Spleen (tissue), 11 donors: Measurements from ENCODE around the gene CHKA. TPM values are rescaled to one million over a fixed set of nuclear protein-coding genes. Genes with fewer than 3 reads are reported as not detected.

ENCODE experiments used
- DNase-seq: peaks from one replicate; pipeline ENCODE4 v3.0.0-alpha.2; 2020
- H3K27ac ChIP-seq, 8 donors: fragments of 200-600 bp; sonication (generic) in 7 of 8; 1 replicate in 4 of 8; 2 replicates in 4 of 8; pipeline versions ENCODE4 v1.5.0 to v1.8.0; 2016 to 2021; ENCODE audit warnings: inconsistent platforms in 4 of 8, mild to moderate bottlenecking in 4 of 8, moderate library complexity in 1 of 8
- H3K27me3 ChIP-seq, 7 donors: fragments of 200-600 bp; sonication (generic) in 6 of 7; replicated peaks in 1 of 7; 1 replicate in 4 of 7; 2 replicates in 3 of 7; pipeline versions ENCODE4 v1.5.0 to v1.8.0; 2016 to 2021; ENCODE audit warnings: inconsistent platforms in 3 of 7, mild to moderate bottlenecking in 1 of 7
- H3K36me3 ChIP-seq, 6 donors: fragments of 200-600 bp; sonication (generic) in 5 of 6; 1 replicate in 4 of 6; 2 replicates in 2 of 6; pipeline versions ENCODE4 v1.5.0 to v1.8.0; 2016 to 2021; ENCODE audit warnings: inconsistent platforms in 2 of 6
- H3K4me1 ChIP-seq, 6 donors: fragments of 200-600 bp; sonication (generic) in 5 of 6; 1 replicate in 3 of 6; 2 replicates in 3 of 6; pipeline versions ENCODE4 v1.5.0 to v1.8.0; 2016 to 2021; ENCODE audit warnings: inconsistent platforms in 3 of 6
- H3K4me3 ChIP-seq, 8 donors: fragments of 200-600 bp; sonication (generic) in 7 of 8; 1 replicate in 4 of 8; 2 replicates in 4 of 8; pipeline versions ENCODE4 v1.5.0 to v1.8.0; 2016 to 2021; ENCODE audit warnings: inconsistent platforms in 4 of 8, mild to moderate bottlenecking in 4 of 8, moderate library complexity in 2 of 8
- H3K9me3 ChIP-seq, 8 donors: fragments of 200-600 bp; sonication (generic) in 7 of 8; 1 replicate in 4 of 8; 2 replicates in 4 of 8; pipeline versions ENCODE4 v1.5.0 to v1.8.0; 2016 to 2021; ENCODE audit warnings: inconsistent platforms in 4 of 8
- POLR2A ChIP-seq, 3 donors: fragments of 450-650 bp; IDR thresholded peaks; one replicate each; pipeline ENCODE4 v1.5.1; 2017; ENCODE audit warnings: antibody characterized with exemption in 3 of 3, mild to moderate bottlenecking in 1 of 3
- POLR2AphosphoS5 ChIP-seq, 3 donors: sonication (generic); formaldehyde crosslinking; IDR thresholded peaks; one replicate each; pipeline ENCODE4 v1.5.1; 2017; ENCODE audit warnings: antibody characterized with exemption in 3 of 3
- WGBS, 5 donors: extraction: QIAGEN DNeasy Blood & Tissue Kit in 3 of 5; methylation state at CpG; one replicate each; pipeline versions ENCODE4 v1.1.5 to v1.1.7; 2013 to 2018; 5-methylcytosine and 5-hydroxymethylcytosine counted together
- intact Hi-C: fragments of 100-400 bp; cut with DNase I; formaldehyde crosslinking; loops from one replicate; pipeline ENCODE4 v1.15.0; 2023; ENCODE audit warnings: low total_unique reads
- polyA plus RNA-seq, 3 donors: library from polyadenylated mRNA; stranded (reverse); fragments of 200-250 nt; gene quantifications; one replicate each; pipeline ENCODE4 v1.2.1, GENCODE V29; 2013
- total RNA-seq, 7 donors: library from RNA; depleted of rRNA in 3 of 7; stranded (reverse); fragments of >200 nt in 3 of 7; fragmentation: NEBNext Ultra II Directional in 4 of 7; extraction: Animal tissue kit (Norgen Biotek cat#: 25700) in 4 of 7; gene quantifications; one replicate each; pipeline versions ENCODE4 v1.1.0 to v1.2.1, GENCODE V29; 2016 to 2021
- TF ChIP-seq, protein P1 (sequence below), 11 experiments: fragments of 200-600 bp in 7 of 11; fragments of 450-650 bp in 4 of 11; sonication (generic) in 4 of 11; IDR thresholded peaks in 8 of 11; conservative IDR thresholded peaks in 3 of 11; 1 replicate in 7 of 11; 2 replicates in 4 of 11; pipeline versions ENCODE4 v1.4.0 to v1.8.0; 2016 to 2021; ENCODE audit warnings: antibody characterized with exemption in 11 of 11, inconsistent platforms in 4 of 11, mild to moderate bottlenecking in 1 of 11
- donor health status: healthy with polysubstance abuse.
- donor health status: DM: no; HTN: no; CAD: no; lungs with moderate emphysema.
- donor health status: DM: no; HTN: no; CAD: no.
- donor health status: Bipolar disorder and iron deficiency.
- donor health status: healthy.
- donor health status: DM: no; HTN: no; CAD: no.
- donor health status: DM: yes; HTN: yes; CAD: no.

Gene CHKA
- total and polyA plus RNA-seq, 10 donors: 19.7 to 76.1 (median 33.4) TPM

- no peaks in the 10 kb centered on the region for H3K9me3 ChIP-seq
- H3K27ac ChIP-seq: peak overlapping the region in 3 of 8 donors; percentile 8 to 47 (median 9)
- WGBS, 5 donors: 63 to 83% (median 76%) methylated on average over 2 of the region's 2 CpGs
- TF ChIP-seq POLR2A (IDR thresholded peaks at IDR 0.05) (no peak), POLR2AphosphoS5 (IDR thresholded peaks at IDR 0.05) (no peak)
- TF ChIP-seq, protein P1, sequence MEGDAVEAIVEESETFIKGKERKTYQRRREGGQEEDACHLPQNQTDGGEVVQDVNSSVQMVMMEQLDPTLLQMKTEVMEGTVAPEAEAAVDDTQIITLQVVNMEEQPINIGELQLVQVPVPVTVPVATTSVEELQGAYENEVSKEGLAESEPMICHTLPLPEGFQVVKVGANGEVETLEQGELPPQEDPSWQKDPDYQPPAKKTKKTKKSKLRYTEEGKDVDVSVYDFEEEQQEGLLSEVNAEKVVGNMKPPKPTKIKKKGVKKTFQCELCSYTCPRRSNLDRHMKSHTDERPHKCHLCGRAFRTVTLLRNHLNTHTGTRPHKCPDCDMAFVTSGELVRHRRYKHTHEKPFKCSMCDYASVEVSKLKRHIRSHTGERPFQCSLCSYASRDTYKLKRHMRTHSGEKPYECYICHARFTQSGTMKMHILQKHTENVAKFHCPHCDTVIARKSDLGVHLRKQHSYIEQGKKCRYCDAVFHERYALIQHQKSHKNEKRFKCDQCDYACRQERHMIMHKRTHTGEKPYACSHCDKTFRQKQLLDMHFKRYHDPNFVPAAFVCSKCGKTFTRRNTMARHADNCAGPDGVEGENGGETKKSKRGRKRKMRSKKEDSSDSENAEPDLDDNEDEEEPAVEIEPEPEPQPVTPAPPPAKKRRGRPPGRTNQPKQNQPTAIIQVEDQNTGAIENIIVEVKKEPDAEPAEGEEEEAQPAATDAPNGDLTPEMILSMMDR (IDR thresholded peaks at IDR 0.05 in 8 of 11, conservative IDR thresholded peaks at IDR 0.05 in 3 of 11): no peak
- peaks cover 0 to 22% (median 6%) of the 10 kb centered on the region in 6 donors for H3K4me1 ChIP-seq
- no peaks in the 10 kb centered on the region for H3K27me3 ChIP-seq
- H3K4me3 ChIP-seq: no peak overlapping the region
- no peak for DNase-seq
- intact Hi-C loops: loop anchor here (10.0 kb wide), 1 partner anchor 140 kb away; no protein-coding TSS in a partner anchor
- H3K36me3 ChIP-seq: peaks cover 0 to 100% (median 59%) of the 10 kb centered on the region in 6 donors
Observed at GRCh38 chr11:68064926-68065325, 56.3 kb downstream of the CHKA start.

- H3K36me3 ChIP-seq: peaks cover 0 to 92% (median 40%) of the 10 kb centered on the region in 6 donors
- DNase-seq: no peak
Observed at GRCh38 chr11:68061508-68061907, 59.7 kb downstream of the CHKA start.

DNA sequence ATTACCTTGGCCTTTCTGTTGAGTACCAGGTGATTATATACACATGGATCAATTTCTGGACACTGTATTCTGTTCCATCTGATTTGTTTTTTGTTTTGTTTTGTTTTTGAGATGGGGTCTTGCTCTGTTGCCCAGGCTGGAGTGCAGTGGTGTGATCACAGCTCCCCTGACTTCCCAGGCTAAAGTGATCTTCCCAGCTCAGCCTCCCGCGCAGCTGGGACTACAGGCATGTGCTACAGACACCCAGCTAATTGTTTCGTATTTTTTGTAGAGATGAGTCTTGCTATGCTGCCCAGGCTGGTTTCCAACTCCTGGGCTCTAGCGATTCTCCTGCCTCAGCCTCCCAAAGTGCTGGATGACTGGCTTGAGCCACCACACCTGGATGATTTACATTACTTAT is 63.4 kb downstream of the CHKA start:
- Histone ChIP-seq H3K36me3 (peaks cover 0 to 69% (median 14%) of the 10 kb centered on the region in 6 donors), H3K4me1 (no peaks in the 10 kb centered on the region), H3K27ac (no peak overlapping the region), H3K27me3 (no peaks in the 10 kb centered on the region), H3K9me3 (no peaks in the 10 kb centered on the region), H3K4me3 (no peak overlapping the region)
- TF ChIP-seq, protein P1 (IDR thresholded peaks at IDR 0.05 in 8 of 11, conservative IDR thresholded peaks at IDR 0.05 in 3 of 11): no peak
- no peak for TF ChIP-seq POLR2A (IDR thresholded peaks at IDR 0.05)
- intact Hi-C loops: no loop called here
- 96 to 99% (median 98%) methylated on average over 4 of the region's 4 CpGs for WGBS, 5 donors
- DNase-seq: no peak

More at GRCh38 chr11:68061508-68061907, 59.7 kb downstream of the CHKA start:
- peaks cover 0 to 22% (median 6%) of the 10 kb centered on the region in 6 donors for H3K4me1 ChIP-seq
- TF ChIP-seq POLR2A (IDR thresholded peaks at IDR 0.05): no peak
- TF ChIP-seq, protein P1 (IDR thresholded peaks at IDR 0.05 in 8 of 11, conservative IDR thresholded peaks at IDR 0.05 in 3 of 11): no peak
- TF ChIP-seq POLR2AphosphoS5 (IDR thresholded peaks at IDR 0.05): no peak
- intact Hi-C loops: loop anchor here (10.0 kb wide), 1 partner anchor 143 kb away; no protein-coding TSS in a partner anchor
- H3K4me3 ChIP-seq: no peak overlapping the region
- H3K27me3 ChIP-seq: no peaks in the 10 kb centered on the region
- WGBS, 5 donors: 92 to 96% (median 94%) methylated on average over 7 of the region's 7 CpGs
- H3K9me3 ChIP-seq: no peaks in the 10 kb centered on the region
- no peak overlapping the region for H3K27ac ChIP-seq

- TF ChIP-seq POLR2AphosphoS5 (IDR thresholded peaks at IDR 0.05) (no peak), POLR2A (IDR thresholded peaks at IDR 0.05) (no peak)
- TF ChIP-seq, protein P1 (IDR thresholded peaks at IDR 0.05 in 8 of 11, conservative IDR thresholded peaks at IDR 0.05 in 3 of 11): no peak
- Histone ChIP-seq H3K36me3 (peaks cover 0 to 69% (median 21%) of the 10 kb centered on the region in 6 donors), H3K4me3 (no peak overlapping the region), H3K4me1 (peaks cover 0 to 1% (median 0%) of the 10 kb centered on the region in 6 donors), H3K27ac (no peak overlapping the region), H3K9me3 (no peaks in the 10 kb centered on the region), H3K27me3 (no peaks in the 10 kb centered on the region)
- WGBS, 5 donors: 91 to 96% (median 95%) methylated on average over 12 of the region's 12 CpGs
- intact Hi-C loops: no loop called here
- no peak for DNase-seq
Observed at GRCh38 chr11:68056317-68057285, 64.6 kb downstream of the CHKA start.
